Panc1 (cell line): ENCODE results near the gene UQCRH. TPM values are rescaled to one million over a fixed set of nuclear protein-coding genes. Genes with fewer than 3 reads are reported as not detected.
"Not testable (repeated sequence)": the region's sequence is repeated elsewhere in the genome, so short reads cannot be mapped to it uniquely, and the experiment has no call there.

Experiments
- ATAC-seq: fragments of 200-7000 bp; cut with Tn5 transposase; 2 replicates; pipeline ENCODE4 v1.9.1; 2020; ENCODE audit warnings: mild to moderate bottlenecking, moderate library complexity
- BruUV-seq: library from RNA; stranded (reverse); fragments of 400-500 nt; replicated peaks from 2 replicates; lab custom pipeline; 2021; lab: Mats Ljungman, UMichigan
- CTCF ChIA-PET: fragments of 300-600 bp; sonication (Branson Sonifier 250); formaldehyde crosslinking; loops from one replicate; lab custom pipeline; 2022; ENCODE audit warnings: antibody characterized with exemption; lab: Charles Lee
- POLR2A ChIA-PET: fragments of 300-600 bp; sonication (Branson Sonifier 250); formaldehyde crosslinking; loops from one replicate; lab custom pipeline; 2022; ENCODE audit warnings: antibody characterized with exemption; lab: Charles Lee
- DNase-seq: peaks from one replicate; pipeline ENCODE4 v3.0.0-alpha.2; 2010; ENCODE audit warnings: low read depth, low spot score
- H3K27ac ChIP-seq: 2 replicates; pipeline ENCODE4 v1.5.1; 2011; ENCODE audit warnings: mild to moderate bottlenecking, low read length, inconsistent platforms
- H3K27me3 ChIP-seq: fragments of 200-500 bp; sonication (Bioruptor generic); 2 replicates; pipeline ENCODE4 v1.6.0; 2014; ENCODE audit warnings: low read length, inconsistent platforms; ENCODE audit not compliant: control insufficient read depth, insufficient read depth
- H3K36me3 ChIP-seq: fragments of 200-500 bp; sonication (Bioruptor generic); 2 replicates; pipeline ENCODE4 v1.5.1; 2014; ENCODE audit warnings: inconsistent platforms, mild to moderate bottlenecking, low read length, moderate library complexity; ENCODE audit not compliant: control insufficient read depth, insufficient read depth
- H3K4me1 ChIP-seq: 2 replicates; pipeline ENCODE4 v1.5.1; 2011; ENCODE audit warnings: inconsistent platforms, mild to moderate bottlenecking, low read length, moderate library complexity; ENCODE audit not compliant: control insufficient read depth, insufficient read depth
- H3K4me3 ChIP-seq, 2 experiments: 2 replicates each; pipeline ENCODE4 v1.5.1; 2011 to 2012; ENCODE audit warnings: low read depth in 2 of 2, low read length in 2 of 2, mild to moderate bottlenecking in 2 of 2, inconsistent platforms in 1 of 2, moderate library complexity in 1 of 2
- H3K9me3 ChIP-seq: fragments of 200-500 bp; sonication (Bioruptor generic); 2 replicates; pipeline ENCODE4 v1.5.1; 2014; ENCODE audit warnings: low read depth, mild to moderate bottlenecking, inconsistent platforms, low read length, moderate library complexity; ENCODE audit not compliant: control insufficient read depth, insufficient read depth
- CTCF ChIP-seq: fragments of 450-650 bp; IDR thresholded peaks from 2 replicates; pipeline ENCODE4 v1.5.1; 2017; ENCODE audit warnings: mild to moderate bottlenecking
- POLR2AphosphoS5 ChIP-seq: IDR thresholded peaks from 2 replicates; pipeline ENCODE4 v1.6.1; 2012; ENCODE audit warnings: mild to moderate bottlenecking, low read depth, low read length, moderate library complexity
- REST ChIP-seq, 2 experiments: IDR thresholded peaks; 2 replicates each; pipeline ENCODE4 v1.6.1; 2011 to 2012; ENCODE audit warnings: low read depth in 2 of 2, control low read depth in 1 of 2, low read length in 1 of 2, mild to moderate bottlenecking in 1 of 2, moderate library complexity in 1 of 2; ENCODE audit not compliant: insufficient read depth in 1 of 2
- SIN3A ChIP-seq: IDR thresholded peaks from 2 replicates; pipeline ENCODE4 v1.6.1; 2012; ENCODE audit warnings: low read depth, mild to moderate bottlenecking, low read length, moderate library complexity, borderline replicate concordance; ENCODE audit not compliant: insufficient read depth
- TCF7L2 ChIP-seq: IDR thresholded peaks from 2 replicates; pipeline ENCODE4 v1.6.1; 2011; ENCODE audit warnings: mild to moderate bottlenecking, low read depth, low read length, inconsistent platforms
- in situ Hi-C: cut with HindIII; loops from 2 replicates; pipeline ENCODE4 v1.10.0; 2016; ENCODE audit warnings: low sequenced_read_pairs, low pct_unique_long_range_greater_than_20kb
- intact Hi-C: fragments of 100-400 bp; cut with micrococcal nuclease; formaldehyde crosslinking; loops from one replicate; pipeline ENCODE4 v1.10.0; 2022; ENCODE audit not compliant: unreplicated experiment
- total RNA-seq: library from RNA; stranded (reverse); gene quantifications from one replicate; pipeline ENCODE4 v1.2.1, GENCODE V29; 2021; ENCODE audit not compliant: unreplicated experiment

Gene UQCRH
- total RNA-seq, 1 experiment from 2014 or later = 498 TPM

- ATAC-seq (no peak), DNase-seq (no peak)
- Histone ChIP-seq H3K4me3 (no peak overlapping the region), H3K27ac (no peak overlapping the region), H3K9me3 (no peaks in the 10 kb centered on the region), H3K4me1 (peaks cover 5% of the 10 kb centered on the region; the same call in 1 of the 2 replicates), H3K27me3 (no peaks in the 10 kb centered on the region), H3K36me3 (no peaks in the 10 kb centered on the region)
- BruUV-seq = no TSS peak
- ChIA-PET CTCF (interaction anchor here (0.5 kb wide), 1 partner anchor 12 kb away, joined by 3 read pairs; no protein-coding TSS in a partner anchor), POLR2A (no interaction called here)
- no peak for TF ChIP-seq CTCF
- intact Hi-C loops = no loop called here
- in situ Hi-C loops = no loop called here
Observed at GRCh38 chr1:46335081-46335480, 31.6 kb downstream of the UQCRH start.

GRCh38 chr1:46337409-46337808 is 33.9 kb downstream of the UQCRH start:
- intact Hi-C loops, BruUV-seq, H3K27ac ChIP-seq, DNase-seq, POLR2A ChIA-PET, H3K36me3 ChIP-seq, H3K9me3 ChIP-seq, ATAC-seq, in situ Hi-C loops, H3K27me3 ChIP-seq, H3K4me1 ChIP-seq, H3K4me3 ChIP-seq: not testable (repeated sequence)
- CTCF ChIA-PET = interaction anchor here (0.7 kb wide), 1 partner anchor 356 kb away, joined by 6 read pairs; no protein-coding TSS in a partner anchor

- DNase-seq (peak; percentile 85), ATAC-seq (peak; percentile 95)
- no peaks in the 10 kb centered on the region; the same call in none of the 2 replicates for H3K36me3 ChIP-seq
- BruUV-seq = TSS peak; percentile 97
- TF ChIP-seq SIN3A = peak; percentile 63; the same call in 1 of the 2 replicates
- 0 out of 4 replicates have a peak, but pooled peaks of 1 of the 2 experiments have one; percentile 20 for TF ChIP-seq REST (IDR thresholded peaks at IDR 0.05; ENCODE audit: insufficient read depth in 1 of 2, low read depth in 2 of 2, low read length in 1 of 2)
- peak; percentile 28; the same call in 1 of the 2 replicates for TF ChIP-seq TCF7L2
- TF ChIP-seq POLR2AphosphoS5 = peak; percentile 93
- peak; percentile 97 for TF ChIP-seq CTCF
- in situ Hi-C loops = no loop called here
- ChIA-PET CTCF (interaction anchor here (0.6 to 1.0 kb wide), 2 partner anchors 7 to 38 kb away, joined by 3 to 6 read pairs; no protein-coding TSS in a partner anchor), POLR2A (interaction anchor here (0.7 kb wide), 1 partner anchor 37 kb away, joined by 3 read pairs; the partner anchor contains the start of genes LRRC41 and UQCRH)
- intact Hi-C loops = no loop called here
- H3K4me1 ChIP-seq = peaks cover 5% of the 10 kb centered on the region; the same call in 1 of the 2 replicates
- peak within 1 kb of the TSS; percentile 76 to 97 for H3K4me3 ChIP-seq
- H3K27me3 ChIP-seq = no peaks in the 10 kb centered on the region
- H3K9me3 ChIP-seq = no peaks in the 10 kb centered on the region
- H3K27ac ChIP-seq = peak within 1 kb of the TSS; percentile 95
Observed at GRCh38 chr1:46340404-46341221, 37.1 kb downstream of the UQCRH start, which contains the start of gene NSUN4. NSUN4 (plus strand) TSS chr1:46340807; CDS start chr1:46340827, 20 bp downstream.
